ENCODE data around the gene CEP78.
"Not testable (repeated sequence)": the region's sequence is repeated elsewhere in the genome, so short reads cannot be mapped to it uniquely, and the experiment has no call there.

CEP78 gene, protein sequence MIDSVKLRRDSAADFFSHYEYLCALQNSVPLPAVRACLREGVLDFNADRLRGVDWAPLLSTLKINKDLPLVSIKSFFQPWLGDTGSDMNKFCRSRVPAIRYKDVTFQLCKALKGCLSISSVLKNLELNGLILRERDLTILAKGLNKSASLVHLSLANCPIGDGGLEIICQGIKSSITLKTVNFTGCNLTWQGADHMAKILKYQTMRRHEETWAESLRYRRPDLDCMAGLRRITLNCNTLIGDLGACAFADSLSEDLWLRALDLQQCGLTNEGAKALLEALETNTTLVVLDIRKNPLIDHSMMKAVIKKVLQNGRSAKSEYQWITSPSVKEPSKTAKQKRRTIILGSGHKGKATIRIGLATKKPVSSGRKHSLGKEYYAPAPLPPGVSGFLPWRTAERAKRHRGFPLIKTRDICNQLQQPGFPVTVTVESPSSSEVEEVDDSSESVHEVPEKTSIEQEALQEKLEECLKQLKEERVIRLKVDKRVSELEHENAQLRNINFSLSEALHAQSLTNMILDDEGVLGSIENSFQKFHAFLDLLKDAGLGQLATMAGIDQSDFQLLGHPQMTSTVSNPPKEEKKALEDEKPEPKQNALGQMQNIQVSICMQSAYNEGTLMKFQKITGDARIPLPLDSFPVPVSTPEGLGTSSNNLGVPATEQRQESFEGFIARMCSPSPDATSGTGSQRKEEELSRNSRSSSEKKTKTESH

DNA sequence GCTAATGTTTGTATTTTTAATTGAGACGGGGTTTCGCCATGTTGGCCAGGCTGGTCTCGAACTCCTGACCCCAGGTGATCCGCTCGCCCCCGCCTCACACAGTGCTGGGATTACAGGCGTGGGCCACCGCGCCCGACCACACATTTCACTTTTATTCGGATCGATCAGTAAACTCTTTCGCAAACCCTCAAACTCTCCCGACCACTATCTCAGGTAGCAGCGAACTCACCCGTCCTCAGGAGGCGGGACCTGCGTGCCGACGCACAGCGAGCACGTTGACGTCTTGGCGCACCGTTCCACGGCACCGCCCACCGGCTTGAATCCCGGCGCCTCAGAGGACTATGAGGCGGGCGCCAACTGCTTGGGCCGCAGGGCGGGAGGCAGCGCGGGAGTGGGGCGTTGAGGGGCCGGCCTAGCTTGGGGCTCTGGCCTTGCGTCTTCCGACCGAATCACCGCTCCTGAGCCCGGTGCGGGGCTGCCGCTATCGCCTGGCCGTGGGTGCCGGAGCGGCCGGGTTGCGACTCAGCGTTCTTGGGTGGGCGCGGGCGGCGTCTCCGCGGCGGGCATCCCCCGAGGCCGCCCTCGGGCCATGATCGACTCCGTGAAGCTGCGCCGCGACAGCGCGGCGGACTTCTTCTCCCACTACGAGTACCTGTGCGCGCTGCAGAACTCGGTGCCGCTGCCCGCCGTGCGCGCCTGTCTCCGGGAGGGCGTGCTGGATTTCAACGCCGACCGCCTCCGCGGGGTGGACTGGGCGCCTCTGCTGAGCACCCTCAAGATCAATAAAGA, at the start of gene CEP78:
Gene CEP78, plus strand, starts transcription at position 314 of the 789 bp plus-strand sequence. Its CDS starts 276 bp downstream, at position 590.
- peak; percentile 87 for DNase-seq

DNA sequence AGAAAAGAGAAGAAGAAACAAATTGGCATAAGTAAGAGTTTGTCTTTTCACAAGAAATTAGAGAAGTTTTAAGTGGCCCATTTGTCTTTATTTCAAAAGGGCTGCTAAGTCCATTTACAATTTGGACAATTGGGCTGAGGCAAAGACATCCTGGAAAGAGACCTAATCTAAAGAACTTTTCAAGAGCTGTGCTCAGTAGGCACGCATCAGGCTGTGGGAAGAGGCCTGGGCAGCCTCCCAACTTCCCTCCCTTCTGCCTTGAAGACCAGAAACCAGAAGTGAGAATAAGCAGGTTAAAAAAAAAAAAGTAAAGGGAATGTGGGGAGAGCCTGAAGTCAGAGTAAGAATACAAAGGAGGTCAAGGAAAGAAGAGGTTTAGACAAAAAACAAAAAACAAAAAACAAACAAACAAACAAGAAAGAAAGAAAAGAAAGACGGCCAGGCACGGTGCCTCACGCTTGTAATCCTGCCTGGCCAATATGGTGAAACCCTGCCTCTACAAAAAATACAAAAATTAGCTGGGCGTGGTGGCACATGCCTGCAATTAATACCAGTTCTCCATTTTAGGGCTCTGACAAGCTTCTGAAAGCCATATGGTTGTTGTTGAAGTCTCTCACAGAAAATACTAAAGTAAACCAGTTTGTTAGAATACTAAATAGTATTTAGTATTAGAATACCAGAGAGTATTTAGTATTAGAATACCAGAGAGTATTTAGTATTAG, 48.0 kb upstream of the CEP78 start:
- no peak for DNase-seq

DNA sequence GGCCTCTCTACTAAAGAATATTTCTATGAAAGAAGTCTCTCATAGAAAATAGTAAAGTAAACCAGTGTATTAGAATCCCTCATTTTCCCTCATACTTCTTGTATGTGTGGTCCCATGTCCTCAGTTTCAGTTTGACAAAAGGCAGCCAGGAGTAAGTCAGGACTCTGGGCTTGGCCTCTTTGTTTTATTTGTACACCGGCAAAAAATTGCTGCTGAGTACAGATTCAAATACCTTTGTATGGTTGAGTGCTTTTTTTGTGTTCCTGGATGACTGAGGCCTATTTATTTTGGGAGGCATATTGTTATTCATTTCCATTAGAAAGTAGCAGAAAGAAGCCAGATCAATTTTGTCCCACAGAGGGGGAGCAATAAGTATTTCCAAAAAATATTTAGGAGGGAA, 47.3 kb upstream of the CEP78 start:
- no peak for DNase-seq

DNA sequence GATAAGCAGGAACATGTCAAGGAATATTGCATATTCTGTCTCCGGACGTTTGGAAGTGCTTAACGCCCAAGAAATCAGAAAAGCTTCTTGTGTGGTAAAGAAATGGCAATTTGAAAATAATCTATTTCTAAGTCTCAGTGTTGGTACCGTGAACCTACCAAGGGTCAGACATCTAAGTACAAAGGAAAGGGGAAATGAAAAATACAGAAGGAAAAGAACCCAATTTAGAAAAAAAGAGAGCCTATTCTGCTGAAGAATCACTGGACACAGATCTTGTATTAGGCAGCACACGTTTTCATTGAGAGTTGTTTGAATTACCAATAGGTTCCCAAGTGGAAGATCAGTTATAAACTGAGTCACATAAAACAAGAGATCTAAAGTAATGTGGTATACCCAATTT, 46.9 kb upstream of the CEP78 start:
- no peak for DNase-seq

DNA sequence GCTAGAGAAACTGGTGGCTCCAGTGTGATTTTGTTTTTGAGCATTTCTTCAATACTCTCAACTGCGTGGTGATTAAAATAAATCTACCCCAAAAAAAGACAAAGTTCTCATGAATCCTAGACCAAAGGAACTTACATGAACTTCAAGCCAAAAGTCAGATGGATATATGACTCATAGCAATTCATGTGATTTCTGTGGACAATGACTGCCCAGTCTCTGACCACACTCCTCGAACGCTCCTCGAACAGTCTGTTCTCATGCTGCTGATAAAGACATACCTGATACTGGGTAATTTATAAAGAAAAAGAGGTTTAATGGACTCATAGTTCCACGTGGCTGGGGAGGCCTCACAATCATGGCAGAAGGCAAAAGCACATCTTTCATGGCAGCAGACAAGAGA, 46.4 kb upstream of the CEP78 start:
- no peak for DNase-seq

- DNase-seq, result no peak
Observed at GRCh38 chr9:78191931-78192330, 43.9 kb upstream of the CEP78 start.

DNA sequence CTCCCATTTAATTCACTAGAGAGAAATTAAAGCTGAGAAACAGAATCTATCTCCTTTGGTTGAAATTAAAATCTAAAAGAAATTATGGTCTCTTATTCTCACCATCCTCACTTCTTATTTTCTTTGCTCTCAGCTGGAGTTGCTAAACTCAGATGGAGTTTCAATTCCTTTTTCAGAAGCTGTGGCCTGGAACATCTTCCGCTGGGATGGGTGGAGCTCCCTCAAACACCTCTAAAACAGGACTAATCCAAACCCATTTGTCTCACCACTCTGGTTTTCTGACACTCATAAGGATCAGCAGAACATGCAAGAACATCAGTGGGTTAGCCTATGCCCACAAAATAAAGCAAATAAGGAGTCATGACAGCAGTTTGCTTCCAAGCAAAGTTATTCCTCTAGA, 39.6 kb upstream of the CEP78 start:
- no peak for DNase-seq

DNA sequence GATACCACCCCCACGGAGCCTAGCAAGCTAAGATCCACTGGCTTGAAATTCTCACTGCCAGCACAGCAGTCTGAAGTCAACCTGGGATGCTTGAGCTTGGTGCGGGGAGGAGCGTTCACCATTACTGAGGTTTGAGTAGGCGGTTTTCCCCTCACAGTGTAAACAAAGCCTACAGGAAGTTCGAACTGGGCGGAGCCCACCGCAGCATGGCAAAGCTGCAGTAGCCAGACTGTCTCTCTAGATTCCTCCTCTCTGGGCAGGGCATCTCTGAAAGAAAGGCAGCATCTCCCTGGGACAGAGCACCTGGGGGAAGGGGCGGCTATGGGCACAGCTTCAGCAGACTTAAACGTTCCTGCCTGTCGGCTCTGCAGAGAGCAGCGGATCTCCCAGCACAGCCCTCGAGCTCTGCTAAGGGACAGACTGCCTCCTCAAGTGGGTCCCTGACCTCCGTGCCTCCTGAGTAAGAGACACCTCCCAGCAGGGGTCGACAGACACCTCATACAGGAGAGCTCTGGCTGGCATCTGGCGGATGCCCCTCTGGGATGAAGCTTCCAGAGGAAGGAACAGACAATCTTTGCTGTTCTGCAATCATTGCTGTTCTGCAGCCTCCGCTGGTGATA, 34.6 kb upstream of the CEP78 start:
- DNase-seq, result peak; percentile 64 to 74

DNA sequence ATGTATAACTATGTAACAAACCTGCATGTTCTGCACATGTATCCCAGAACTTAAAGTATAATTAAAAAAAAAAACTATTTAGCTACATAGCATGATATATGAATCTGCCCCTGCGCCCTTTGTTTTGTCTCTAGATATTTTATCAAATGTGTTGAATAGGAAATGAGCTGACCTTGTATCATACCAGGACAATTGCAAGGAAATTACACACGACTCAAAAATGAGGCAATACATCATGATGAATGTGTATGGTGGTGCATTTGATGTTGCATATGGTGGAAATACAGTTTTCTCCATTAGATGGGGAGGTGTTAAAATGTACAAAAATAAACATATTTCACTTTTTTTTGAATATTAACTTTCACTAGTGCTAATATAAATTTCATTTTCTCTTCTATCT, 28.6 kb upstream of the CEP78 start:
- no peak for DNase-seq

DNA sequence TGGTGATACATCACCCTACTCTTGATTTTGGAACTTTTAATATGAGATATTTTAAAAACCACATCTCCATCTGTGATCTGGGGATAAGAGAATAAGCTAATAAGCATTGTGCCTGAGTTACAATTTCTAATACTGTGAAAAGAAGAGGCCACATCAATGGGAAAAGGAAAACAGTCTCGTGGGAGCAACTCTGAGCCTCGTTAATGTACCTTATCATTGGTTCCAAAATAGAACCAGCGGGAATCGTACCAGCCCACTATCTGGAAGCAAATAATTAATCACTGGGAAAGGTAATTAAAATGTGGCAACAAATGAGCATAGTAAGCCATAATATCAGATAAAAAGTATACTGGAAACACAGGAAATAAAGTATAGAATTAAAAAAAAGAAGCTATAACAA, 28.0 kb upstream of the CEP78 start:
- no peak for DNase-seq

- DNase-seq, result no peak
Observed at GRCh38 chr9:78209127-78209526, 26.7 kb upstream of the CEP78 start.

GRCh38 chr9:78210841-78211301, 25.0 kb upstream of the CEP78 start:
- peak in 1 of 2 donors; percentile 44 for DNase-seq

- no peak for DNase-seq
Observed at GRCh38 chr9:78212868-78213267, 23.0 kb upstream of the CEP78 start.

- DNase-seq, result peak in 1 of 2 donors; percentile 47
Observed at GRCh38 chr9:78213712-78214111, 22.2 kb upstream of the CEP78 start.

DNA sequence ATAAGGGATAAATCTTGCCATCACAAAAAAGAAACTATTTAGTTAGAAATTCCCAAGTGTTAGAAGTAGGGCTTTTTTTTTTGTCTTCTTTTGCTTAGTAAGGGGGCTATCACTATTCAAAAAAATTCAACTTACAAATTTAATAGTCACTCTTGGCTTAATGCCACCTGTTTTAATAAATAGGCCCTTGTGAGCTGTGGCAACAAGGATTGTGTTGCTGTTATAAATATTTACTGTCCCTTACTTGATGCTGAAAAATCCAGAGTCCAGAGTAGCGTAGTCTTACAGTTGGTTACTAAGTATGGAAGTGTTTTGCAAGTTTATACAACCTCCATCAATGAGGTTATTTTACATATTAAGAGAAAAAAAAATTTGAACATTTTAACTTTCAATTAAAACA, 21.4 kb upstream of the CEP78 start:
- DNase-seq, result no peak

DNA sequence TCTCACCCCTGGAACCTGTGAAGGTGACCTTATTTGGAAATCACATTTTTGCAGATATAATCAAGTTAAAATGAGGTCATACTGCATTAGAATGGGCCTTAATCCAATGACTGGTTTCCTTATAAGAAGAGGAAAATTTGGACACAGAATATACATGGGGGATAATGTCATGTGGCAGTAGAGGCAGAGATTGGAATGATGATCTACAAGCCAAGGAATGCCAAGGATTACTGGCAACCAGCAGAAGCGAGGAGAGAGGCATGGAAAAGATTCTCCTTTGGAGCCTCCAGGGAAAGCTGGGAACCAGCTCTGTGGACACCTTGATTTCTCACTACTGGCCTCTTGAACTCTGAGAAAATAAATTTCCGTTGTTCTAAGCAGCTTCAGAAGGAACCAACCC, 20.2 kb upstream of the CEP78 start:
- DNase-seq, result no peak

- no peak for DNase-seq
Observed at GRCh38 chr9:78218890-78219289, 17.0 kb upstream of the CEP78 start.

GRCh38 chr9:78221425-78221824, 14.4 kb upstream of the CEP78 start:
- no peak for DNase-seq

GRCh38 chr9:78221841-78222240, 14.0 kb upstream of the CEP78 start:
- not testable (repeated sequence) for DNase-seq

- no peak for DNase-seq
Observed at GRCh38 chr9:78230761-78231160, 5.1 kb upstream of the CEP78 start.

DNA sequence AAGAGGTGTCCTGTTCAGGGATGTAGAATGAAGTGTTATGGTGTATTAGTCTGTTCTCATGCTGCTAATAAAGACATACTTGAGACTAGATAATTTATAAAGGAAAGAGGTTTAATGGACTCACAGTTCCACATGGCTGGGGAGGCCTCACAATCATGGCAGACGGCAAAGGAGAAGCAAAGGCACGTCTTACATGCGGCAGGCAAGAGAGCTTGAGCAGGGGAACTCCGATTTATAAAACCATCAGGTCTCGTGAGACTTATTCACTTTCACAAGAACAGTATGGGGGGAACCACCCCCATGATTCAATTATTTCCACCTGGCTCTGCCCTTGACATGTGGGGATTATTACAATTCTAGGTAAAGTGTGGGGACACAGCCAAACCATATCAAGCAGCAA, 3.4 kb upstream of the CEP78 start:
- DNase-seq, result not testable (repeated sequence)

DNA sequence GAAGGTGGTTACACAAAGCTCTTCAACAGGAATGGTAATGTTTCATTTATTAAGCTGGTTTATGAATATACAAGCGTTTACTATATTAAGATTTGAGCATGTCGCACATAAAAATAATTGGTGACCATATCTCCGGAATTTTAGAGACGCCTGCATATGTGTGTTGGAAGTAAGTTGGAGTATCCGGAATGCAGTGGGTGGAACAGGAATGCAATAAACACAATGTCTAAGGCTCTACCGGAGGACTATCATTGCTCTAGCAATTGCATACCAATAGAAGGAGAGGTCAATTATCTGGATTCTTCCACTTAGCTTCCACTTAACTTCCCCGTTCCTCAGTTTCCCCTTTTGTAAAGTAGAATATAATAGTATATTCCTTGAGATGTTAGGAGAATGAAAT, 1.1 kb upstream of the CEP78 start:
- no peak for DNase-seq

All from CD4-positive, alpha-beta T cell treated with Interleukin-1 beta for 1 hour (primary cell).